ENCODE results near the gene BSN.

Gene BSN
- 0 to 2.0 (median 0.62) reads per million in 4 experiments for total RNA-seq

GRCh38 chr3:49553692-49554632 lies at the start of gene BSN:
BSN (plus strand) TSS chr3:49554477; CDS start chr3:49554603, 126 bp downstream.
- peak; percentile 90 for DNase-seq

GRCh38 chr3:49506906-49507305 lies 47.4 kb upstream of the BSN start:
- DNase-seq: no peak

- no peak for DNase-seq
Observed at GRCh38 chr3:49509028-49509561, 45.2 kb upstream of the BSN start.

- no peak for DNase-seq
Observed at GRCh38 chr3:49511639-49512038, 42.6 kb upstream of the BSN start.

GRCh38 chr3:49512781-49513355 lies 41.4 kb upstream of the BSN start:
- DNase-seq: no peak

- no peak for DNase-seq
Observed at GRCh38 chr3:49513494-49514124, 40.7 kb upstream of the BSN start.

GRCh38 chr3:49518016-49518415 lies 36.3 kb upstream of the BSN start:
- no peak for DNase-seq

- no peak for DNase-seq
Observed at GRCh38 chr3:49518441-49518840, 35.8 kb upstream of the BSN start.

GRCh38 chr3:49519296-49519695 lies 35.0 kb upstream of the BSN start:
- no peak for DNase-seq

- no peak for DNase-seq
Observed at GRCh38 chr3:49519916-49520385, 34.3 kb upstream of the BSN start.

GRCh38 chr3:49523756-49524747 lies 30.2 kb upstream of the BSN start:
- DNase-seq: no peak

GRCh38 chr3:49529567-49529966 lies 24.7 kb upstream of the BSN start:
- DNase-seq: no peak

GRCh38 chr3:49530231-49530630 lies 24.0 kb upstream of the BSN start:
- DNase-seq: no peak

GRCh38 chr3:49530701-49531100 lies 23.6 kb upstream of the BSN start:
- DNase-seq: no peak

- DNase-seq: no peak
Observed at GRCh38 chr3:49531218-49531617, 23.1 kb upstream of the BSN start.

- DNase-seq: no peak
Observed at GRCh38 chr3:49531715-49532114, 22.6 kb upstream of the BSN start.

GRCh38 chr3:49533031-49533430 lies 21.2 kb upstream of the BSN start:
- DNase-seq: no peak

GRCh38 chr3:49533786-49534519 lies 20.3 kb upstream of the BSN start:
- DNase-seq: no peak

GRCh38 chr3:49534581-49535441 lies 19.5 kb upstream of the BSN start:
- DNase-seq: no peak
